Upper lobe of left lung (tissue), 6 donors: Measurements from ENCODE around the gene FNDC7. TPM values are rescaled to one million over a fixed set of nuclear protein-coding genes. Genes with fewer than 3 reads are reported as not detected.
"Not testable (repeated sequence)": the region's sequence is repeated elsewhere in the genome, so short reads cannot be mapped to it uniquely, and the experiment has no call there.

Source experiments
- ATAC-seq, 2 donors: fragments of 200-7000 bp; cut with Tn5 transposase; one replicate each; pipeline ENCODE4 v1.9.1; 2022; ENCODE audit warnings: mild to moderate bottlenecking in 2 of 2, moderate library complexity in 2 of 2; ENCODE audit not compliant: low FRiP score in 2 of 2
- DNase-seq, 2 donors: peaks; one replicate each; pipeline ENCODE4 v3.0.0-alpha.2; 2019 to 2020
- H3K27ac ChIP-seq, 4 donors: fragments of 200-600 bp; sonication (generic); one replicate each; pipeline ENCODE4 v1.5.1; 2016 to 2019
- H3K27me3 ChIP-seq, 4 donors: fragments of 200-600 bp; sonication (generic); one replicate each; pipeline ENCODE4 v1.5.1; 2017 to 2019
- H3K36me3 ChIP-seq, 4 donors: fragments of 200-600 bp; sonication (generic); one replicate each; pipeline ENCODE4 v1.5.1; 2016 to 2019
- H3K4me1 ChIP-seq, 4 donors: fragments of 200-600 bp; sonication (generic); one replicate each; pipeline ENCODE4 v1.5.1; 2018 to 2019
- H3K4me3 ChIP-seq, 4 donors: fragments of 200-600 bp; sonication (generic); one replicate each; pipeline ENCODE4 v1.5.1; 2017 to 2019; ENCODE audit warnings: mild to moderate bottlenecking in 2 of 4, moderate library complexity in 1 of 4
- H3K9me3 ChIP-seq, 4 donors: fragments of 200-600 bp; sonication (generic); one replicate each; pipeline ENCODE4 v1.5.1; 2018 to 2019
- EP300 ChIP-seq, 4 donors: sonication (generic); formaldehyde crosslinking; IDR thresholded peaks; one replicate each; pipeline ENCODE4 v1.5.1; 2017; ENCODE audit warnings: antibody characterized with exemption in 4 of 4, control low read depth in 2 of 4
- POLR2A ChIP-seq, 4 donors: fragments of 450-650 bp; IDR thresholded peaks; one replicate each; pipeline ENCODE4 v1.5.1; 2016 to 2017; ENCODE audit warnings: antibody characterized with exemption in 4 of 4, mild to moderate bottlenecking in 2 of 4
- POLR2AphosphoS5 ChIP-seq, 2 donors: sonication (generic); formaldehyde crosslinking; IDR thresholded peaks; one replicate each; pipeline ENCODE4 v1.5.1; 2017; ENCODE audit warnings: antibody characterized with exemption in 2 of 2
- WGBS, 2 donors: methylation state at CpG; one replicate each; pipeline ENCODE4 v1.1.5; 2017 to 2018; 5-methylcytosine and 5-hydroxymethylcytosine counted together
- total RNA-seq, 6 donors: library from RNA; depleted of rRNA in 4 of 6; stranded (reverse); fragments of >200 nt in 4 of 6; gene quantifications; one replicate each; pipeline versions ENCODE4 v1.1.0 to v1.2.1, GENCODE V29; 2016 to 2021
- TF ChIP-seq, protein P1 (sequence below), 6 experiments: fragments of 450-650 bp in 4 of 6; fragments of 200-600 bp in 2 of 6; sonication (generic) in 2 of 6; IDR thresholded peaks; one replicate each; pipeline ENCODE4 v1.5.1; 2016 to 2019; ENCODE audit warnings: antibody characterized with exemption in 6 of 6
- donor health status: DM: no; HTN: no; CAD: no; lungs with moderate emphysema.
- donor health status: DM: no; HTN: yes; CAD: no; lungs with severe emphysema.

Gene FNDC7
- total RNA-seq, 6 donors from 2014 or later, result 2.1 TPM; not detected in 5

DNA sequence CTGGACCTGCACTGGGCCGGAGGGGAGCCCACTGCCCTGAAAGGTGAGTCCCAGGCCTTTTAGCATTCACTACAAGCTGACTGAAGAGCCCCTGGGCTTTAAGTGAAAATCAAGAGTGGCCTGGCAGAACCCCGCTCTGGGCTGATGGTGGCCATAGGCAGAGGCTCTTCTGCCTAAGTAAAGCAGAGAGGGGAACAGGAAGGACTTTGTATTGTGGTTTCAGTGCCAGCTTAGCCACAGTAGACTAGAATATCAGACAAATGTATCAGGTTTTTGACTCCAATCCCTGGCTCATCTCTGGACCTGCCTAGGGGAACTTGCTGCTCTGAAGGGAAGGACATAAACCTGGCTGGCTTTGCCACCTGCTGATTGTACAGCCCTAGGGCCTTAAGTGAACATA lies 41.6 kb upstream of the FNDC7 start:
- no peaks in the 10 kb centered on the region for H3K27me3 ChIP-seq
- ATAC-seq (no peak), DNase-seq (no peak)
- no peak overlapping the region for H3K27ac ChIP-seq
- H3K4me1 ChIP-seq, result no peaks in the 10 kb centered on the region
- no peak for TF ChIP-seq POLR2AphosphoS5 (IDR thresholded peaks at IDR 0.05)
- no peak for TF ChIP-seq POLR2A (IDR thresholded peaks at IDR 0.05)
- TF ChIP-seq EP300 (IDR thresholded peaks at IDR 0.05), result no peak
- TF ChIP-seq, protein P1, sequence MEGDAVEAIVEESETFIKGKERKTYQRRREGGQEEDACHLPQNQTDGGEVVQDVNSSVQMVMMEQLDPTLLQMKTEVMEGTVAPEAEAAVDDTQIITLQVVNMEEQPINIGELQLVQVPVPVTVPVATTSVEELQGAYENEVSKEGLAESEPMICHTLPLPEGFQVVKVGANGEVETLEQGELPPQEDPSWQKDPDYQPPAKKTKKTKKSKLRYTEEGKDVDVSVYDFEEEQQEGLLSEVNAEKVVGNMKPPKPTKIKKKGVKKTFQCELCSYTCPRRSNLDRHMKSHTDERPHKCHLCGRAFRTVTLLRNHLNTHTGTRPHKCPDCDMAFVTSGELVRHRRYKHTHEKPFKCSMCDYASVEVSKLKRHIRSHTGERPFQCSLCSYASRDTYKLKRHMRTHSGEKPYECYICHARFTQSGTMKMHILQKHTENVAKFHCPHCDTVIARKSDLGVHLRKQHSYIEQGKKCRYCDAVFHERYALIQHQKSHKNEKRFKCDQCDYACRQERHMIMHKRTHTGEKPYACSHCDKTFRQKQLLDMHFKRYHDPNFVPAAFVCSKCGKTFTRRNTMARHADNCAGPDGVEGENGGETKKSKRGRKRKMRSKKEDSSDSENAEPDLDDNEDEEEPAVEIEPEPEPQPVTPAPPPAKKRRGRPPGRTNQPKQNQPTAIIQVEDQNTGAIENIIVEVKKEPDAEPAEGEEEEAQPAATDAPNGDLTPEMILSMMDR (IDR thresholded peaks at IDR 0.05), result no peak
- H3K9me3 ChIP-seq, result no peaks in the 10 kb centered on the region
- H3K4me3 ChIP-seq, result no peak overlapping the region
- 67 to 95% methylated on average over 1 to 2 of the region's 2 CpGs for WGBS, 2 donors
- H3K36me3 ChIP-seq, result no peaks in the 10 kb centered on the region

DNA sequence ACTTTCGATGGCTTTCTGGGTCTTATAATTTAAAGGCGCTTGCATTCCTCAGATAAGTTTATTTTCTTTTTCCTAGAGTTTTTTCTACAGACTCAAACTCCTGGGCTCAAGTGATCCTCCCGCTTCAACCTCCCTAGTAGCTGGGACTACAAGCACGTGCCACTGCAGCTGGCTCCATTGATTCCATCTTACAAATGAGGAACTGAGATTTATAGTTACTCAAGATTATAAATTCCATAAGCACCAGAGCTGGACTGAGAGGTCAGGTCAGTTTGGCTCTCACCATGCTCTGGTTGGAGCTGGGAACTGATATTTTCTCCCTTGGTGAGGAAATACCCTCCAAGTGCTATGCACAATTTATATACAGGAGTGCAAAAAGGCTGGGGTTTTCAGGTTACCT lies 34.0 kb upstream of the FNDC7 start:
- H3K4me1 ChIP-seq, result peaks cover 0 to 5% (median 0%) of the 10 kb centered on the region in 4 donors
- WGBS, 2 donors, result 77 to 85% methylated on average over 4 of the region's 4 CpGs
- H3K36me3 ChIP-seq, result no peaks in the 10 kb centered on the region
- DNase-seq (no peak), ATAC-seq (peak in 1 of 2 donors; percentile 72)
- H3K4me3 ChIP-seq, result no peak overlapping the region
- no peak for TF ChIP-seq POLR2AphosphoS5 (IDR thresholded peaks at IDR 0.05)
- TF ChIP-seq POLR2A (IDR thresholded peaks at IDR 0.05), result no peak
- TF ChIP-seq, protein P1 (IDR thresholded peaks at IDR 0.05), result no peak
- no peak for TF ChIP-seq EP300 (IDR thresholded peaks at IDR 0.05)
- no peaks in the 10 kb centered on the region for H3K27me3 ChIP-seq
- H3K27ac ChIP-seq, result no peak overlapping the region
- H3K9me3 ChIP-seq, result no peaks in the 10 kb centered on the region

DNA sequence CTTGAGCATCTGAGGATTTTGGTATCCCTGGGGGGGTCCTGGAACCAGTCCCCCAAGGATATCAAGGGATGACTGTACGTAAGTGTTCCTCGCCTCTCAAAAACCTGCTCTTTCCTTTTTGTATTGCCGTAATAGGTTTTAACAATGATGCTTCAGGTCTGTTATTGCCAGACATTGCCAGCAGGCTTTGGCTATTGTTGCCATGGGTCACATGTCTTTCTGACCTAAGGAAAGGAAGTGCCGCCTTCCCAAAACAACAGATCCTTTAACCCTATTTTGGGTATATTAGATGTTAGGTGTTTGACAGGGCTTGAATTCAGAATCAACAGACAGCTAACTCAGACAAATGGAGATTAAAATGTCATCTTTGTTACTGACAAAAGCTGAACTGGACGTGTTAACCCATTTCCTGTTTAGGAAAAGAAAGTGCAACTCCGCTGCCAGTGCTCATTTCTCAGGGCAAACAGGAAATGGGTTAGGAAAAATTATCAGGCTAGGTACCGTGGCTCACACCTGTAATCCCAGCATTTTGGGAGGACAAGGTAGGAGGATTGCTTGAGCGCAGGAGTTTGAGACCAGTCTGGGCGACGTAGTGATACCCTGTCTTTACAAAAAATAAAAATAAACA lies 33.0 kb upstream of the FNDC7 start:
- H3K4me3 ChIP-seq, result peak overlapping the region in 2 of 4 donors; percentile 11 to 18
- peaks cover 0 to 5% (median 0%) of the 10 kb centered on the region in 4 donors for H3K4me1 ChIP-seq
- no peaks in the 10 kb centered on the region for H3K27me3 ChIP-seq
- ATAC-seq (no peak), DNase-seq (no peak)
- no peaks in the 10 kb centered on the region for H3K36me3 ChIP-seq
- H3K27ac ChIP-seq, result no peak overlapping the region
- WGBS, 2 donors, result 59% methylated on average over 10 of the region's 10 CpGs
- H3K9me3 ChIP-seq, result no peaks in the 10 kb centered on the region
- no peak for TF ChIP-seq EP300 (IDR thresholded peaks at IDR 0.05)
- TF ChIP-seq, protein P1 (IDR thresholded peaks at IDR 0.05), result no peak
- no peak for TF ChIP-seq POLR2A (IDR thresholded peaks at IDR 0.05)
- no peak for TF ChIP-seq POLR2AphosphoS5 (IDR thresholded peaks at IDR 0.05)

DNA sequence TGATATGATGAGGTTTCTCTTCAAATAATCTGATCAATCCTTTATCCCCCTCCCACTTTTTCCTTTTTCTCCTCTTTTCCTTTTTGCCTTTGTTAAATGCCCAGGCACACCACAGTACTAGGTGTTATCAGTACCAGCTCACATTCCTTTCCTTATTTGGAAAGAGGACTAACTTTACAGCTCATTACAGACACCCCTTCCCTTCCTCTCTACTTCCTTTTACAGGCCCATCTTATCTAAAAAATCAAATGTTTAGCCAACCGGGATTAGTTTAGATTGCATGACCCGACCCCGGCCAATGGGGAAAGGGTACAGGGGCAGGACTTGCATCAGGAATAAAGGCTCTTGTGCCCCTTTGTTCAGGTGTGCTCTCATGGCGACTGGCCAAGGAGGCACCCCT lies 31.0 kb upstream of the FNDC7 start:
- not testable (repeated sequence) for H3K27me3 ChIP-seq, ATAC-seq, H3K4me1 ChIP-seq, DNase-seq, H3K36me3 ChIP-seq, H3K4me3 ChIP-seq, H3K9me3 ChIP-seq, H3K27ac ChIP-seq
- 51 to 62% methylated on average over 4 of the region's 4 CpGs for WGBS, 2 donors

DNA sequence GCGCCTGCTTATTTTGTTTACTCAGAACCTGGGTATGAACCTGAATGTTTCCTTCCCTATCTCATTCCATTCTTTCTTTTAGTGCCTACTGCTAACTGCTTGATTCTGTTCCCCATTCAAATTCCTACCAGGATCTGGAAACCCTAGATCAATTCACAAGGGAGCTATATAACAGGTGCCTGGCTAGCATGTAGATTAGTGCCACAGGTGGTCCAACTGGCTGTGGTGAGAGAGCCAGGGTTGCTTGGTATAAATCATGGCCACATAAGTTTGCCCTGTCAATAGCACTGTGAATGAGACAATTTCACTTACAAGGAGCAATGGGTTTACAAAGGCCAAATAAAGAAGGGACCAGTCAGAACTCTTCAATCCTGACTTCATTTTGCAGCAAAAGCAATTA lies 27.2 kb upstream of the FNDC7 start:
- TF ChIP-seq POLR2AphosphoS5 (IDR thresholded peaks at IDR 0.05) (no peak), EP300 (IDR thresholded peaks at IDR 0.05) (no peak), POLR2A (IDR thresholded peaks at IDR 0.05) (no peak)
- TF ChIP-seq, protein P1 (IDR thresholded peaks at IDR 0.05), result no peak

More for the DNA sequence above, 27.2 kb upstream of the FNDC7 start:
- no peak overlapping the region for H3K27ac ChIP-seq
- WGBS, 2 donors, result 78 to 87% methylated on average over 1 of the region's 1 CpG
- H3K27me3 ChIP-seq, result no peaks in the 10 kb centered on the region
- H3K4me1 ChIP-seq, result no peaks in the 10 kb centered on the region
- no peaks in the 10 kb centered on the region for H3K36me3 ChIP-seq
- DNase-seq, result no peak
- ATAC-seq, result no peak
- H3K9me3 ChIP-seq, result no peaks in the 10 kb centered on the region
- no peak overlapping the region for H3K4me3 ChIP-seq
